GM12878 (cell line): ENCODE measurements around the gene TTC19. TPM values are rescaled to one million over a fixed set of nuclear protein-coding genes. Genes with fewer than 3 reads are reported as not detected.

Source experiments
- polyA plus RNA-seq, 11 experiments: library from polyadenylated mRNA; depleted of rRNA in 4 of 11; unstranded in 6 of 11; stranded (reverse) in 5 of 11; fragments of >200 nt; fragmentation: Nextera tagmentation in 4 of 11; fragmentation: Illumina TruSeq in 1 of 11; extraction: Ambion mirVana in 4 of 11; extraction: Trizol in 1 of 11; gene quantifications; 1 replicate in 1 of 11; 2 replicates in 10 of 11; pipeline versions ENCODE4 v1.2.1 to v1.2.3, GENCODE V29; 2011 to 2016; ENCODE audit warnings: inconsistent platforms in 2 of 11, missing spikeins in 2 of 11, low read depth in 1 of 11
- total RNA-seq, 4 experiments: library from RNA; depleted of rRNA in 3 of 4; stranded (reverse); fragments of >200 nt in 3 of 4; fragmentation: Illumina TruSeq in 1 of 4; extraction: Trizol in 1 of 4; gene quantifications; 2 replicates each; pipeline versions ENCODE4 v1.2.1 to v1.2.3, GENCODE V29; 2013 to 2021

The TTC19 gene
- total and polyA plus RNA-seq, 10 of the 15 experiments (the other 5 are each of a cell fraction or from before 2014, with no cell fraction given) = 5.3 to 29.8 (median 20.1) TPM

Other genes starting within 250 kb of the TTC19 start
- 0.11 and 0.17 TPM in 2 replicates for gene ADORA2B, start 54.7 kb upstream of the TTC19 start, total RNA-seq (2014; rRNA removed)
- 0.14 and 0.22 TPM in 2 replicates for gene ADORA2B, start 54.7 kb upstream of the TTC19 start, total RNA-seq (2014; rRNA removed; fragmentation: Illumina TruSeq; extraction: Trizol)
- gene ADORA2B, start 54.7 kb upstream of the TTC19 start, total RNA-seq (2021) = 0.21 and 0.31 TPM in 2 replicates
- gene ADORA2B, start 54.7 kb upstream of the TTC19 start, polyA plus RNA-seq (2011; rRNA removed) = 0.15 and 0.19 TPM in 2 replicates
- gene ADORA2B, start 54.7 kb upstream of the TTC19 start, polyA plus RNA-seq (2014; fragmentation: Illumina TruSeq; extraction: Trizol) = 0.09 TPM in 1 of 2 replicates, not detected in the other
- under 1 TPM; 0.13 to 0.16 TPM for gene ADORA2B, start 54.7 kb upstream of the TTC19 start, polyA plus RNA-seq (2014; fragmentation: Nextera tagmentation; extraction: Ambion mirVana)
- gene ADORA2B, start 54.7 kb upstream of the TTC19 start, polyA plus RNA-seq (2014; rRNA removed) = 0.05 and 0.11 TPM in 2 replicates
- under 1 TPM; 0.35 to 0.42 TPM for gene ADORA2B, start 54.7 kb upstream of the TTC19 start, polyA plus RNA-seq (2016; fragmentation: Nextera tagmentation; extraction: Ambion mirVana)
- 10.5 and 10.8 TPM in 2 replicates for gene ZSWIM7, start 120 bp upstream of the TTC19 start, total RNA-seq (2014; rRNA removed)
- gene ZSWIM7, start 120 bp upstream of the TTC19 start, total RNA-seq (2014; rRNA removed; fragmentation: Illumina TruSeq; extraction: Trizol) = 5.9 and 7.1 TPM in 2 replicates
- gene ZSWIM7, start 120 bp upstream of the TTC19 start, total RNA-seq (2021) = 8.2 and 8.6 TPM in 2 replicates
- gene ZSWIM7, start 120 bp upstream of the TTC19 start, polyA plus RNA-seq (2011; rRNA removed) = 9.8 and 10.7 TPM in 2 replicates
- gene ZSWIM7, start 120 bp upstream of the TTC19 start, polyA plus RNA-seq (2014; fragmentation: Illumina TruSeq; extraction: Trizol) = 7.0 and 11.2 TPM in 2 replicates
- gene ZSWIM7, start 120 bp upstream of the TTC19 start, polyA plus RNA-seq (2014; fragmentation: Nextera tagmentation; extraction: Ambion mirVana) = 1 to 10 TPM; 7.2 to 9.2 TPM
- gene ZSWIM7, start 120 bp upstream of the TTC19 start, polyA plus RNA-seq (2014; rRNA removed) = 14.6 and 17.9 TPM in 2 replicates
- gene ZSWIM7, start 120 bp upstream of the TTC19 start, polyA plus RNA-seq (2016; fragmentation: Nextera tagmentation; extraction: Ambion mirVana) = 10 to 100 TPM; 25.8 to 26.6 TPM
- 71.6 and 77.3 TPM in 2 replicates for gene NCOR1, start 215.7 kb downstream of the TTC19 start, total RNA-seq (2014; rRNA removed)
- 75.5 and 81.9 TPM in 2 replicates for gene NCOR1, start 215.7 kb downstream of the TTC19 start, total RNA-seq (2014; rRNA removed; fragmentation: Illumina TruSeq; extraction: Trizol)
- 102 and 109 TPM in 2 replicates for gene NCOR1, start 215.7 kb downstream of the TTC19 start, total RNA-seq (2021)
- gene NCOR1, start 215.7 kb downstream of the TTC19 start, polyA plus RNA-seq (2011; rRNA removed) = 78.2 and 94.5 TPM in 2 replicates
- 75.0 and 81.0 TPM in 2 replicates for gene NCOR1, start 215.7 kb downstream of the TTC19 start, polyA plus RNA-seq (2014; fragmentation: Illumina TruSeq; extraction: Trizol)
- gene NCOR1, start 215.7 kb downstream of the TTC19 start, polyA plus RNA-seq (2014; fragmentation: Nextera tagmentation; extraction: Ambion mirVana) = 10 to 100 TPM; 34.5 to 55.1 TPM
- gene NCOR1, start 215.7 kb downstream of the TTC19 start, polyA plus RNA-seq (2014; rRNA removed) = 72.8 and 83.9 TPM in 2 replicates
- 100 to 1,000 TPM; 118 to 135 TPM for gene NCOR1, start 215.7 kb downstream of the TTC19 start, polyA plus RNA-seq (2016; fragmentation: Nextera tagmentation; extraction: Ambion mirVana)
- 31.2 and 38.4 TPM in 2 replicates for gene PIGL, start 217.4 kb downstream of the TTC19 start, total RNA-seq (2014; rRNA removed)
- gene PIGL, start 217.4 kb downstream of the TTC19 start, total RNA-seq (2014; rRNA removed; fragmentation: Illumina TruSeq; extraction: Trizol) = 28.0 and 29.1 TPM in 2 replicates
- 29.5 and 31.5 TPM in 2 replicates for gene PIGL, start 217.4 kb downstream of the TTC19 start, total RNA-seq (2021)
- gene PIGL, start 217.4 kb downstream of the TTC19 start, polyA plus RNA-seq (2011; rRNA removed) = 44.8 and 52.5 TPM in 2 replicates
- 28.6 and 31.5 TPM in 2 replicates for gene PIGL, start 217.4 kb downstream of the TTC19 start, polyA plus RNA-seq (2014; fragmentation: Illumina TruSeq; extraction: Trizol)
- gene PIGL, start 217.4 kb downstream of the TTC19 start, polyA plus RNA-seq (2014; fragmentation: Nextera tagmentation; extraction: Ambion mirVana) = 10 to 100 TPM; 29.2 to 42.1 TPM
- gene PIGL, start 217.4 kb downstream of the TTC19 start, polyA plus RNA-seq (2014; rRNA removed) = 30.5 and 37.5 TPM in 2 replicates
- gene PIGL, start 217.4 kb downstream of the TTC19 start, polyA plus RNA-seq (2016; fragmentation: Nextera tagmentation; extraction: Ambion mirVana) = 10 to 100 TPM; 25.9 to 29.1 TPM